Smooth muscle cell of the coronary artery (primary cell): Measurements from ENCODE around the gene CCL8. TPM values are rescaled to one million over a fixed set of nuclear protein-coding genes. Genes with fewer than 3 reads are reported as not detected.

Experiments used
- total RNA-seq: library from RNA; depleted of rRNA; stranded (reverse); fragments of >200 nt; gene quantifications from 2 replicates; pipeline ENCODE4 v1.2.3, GENCODE V29; 2014; ENCODE audit warnings: low replicate concordance

CCL8 gene
- 1.2 TPM in 1 of 2 replicates, not detected in the other for total RNA-seq

DNA sequence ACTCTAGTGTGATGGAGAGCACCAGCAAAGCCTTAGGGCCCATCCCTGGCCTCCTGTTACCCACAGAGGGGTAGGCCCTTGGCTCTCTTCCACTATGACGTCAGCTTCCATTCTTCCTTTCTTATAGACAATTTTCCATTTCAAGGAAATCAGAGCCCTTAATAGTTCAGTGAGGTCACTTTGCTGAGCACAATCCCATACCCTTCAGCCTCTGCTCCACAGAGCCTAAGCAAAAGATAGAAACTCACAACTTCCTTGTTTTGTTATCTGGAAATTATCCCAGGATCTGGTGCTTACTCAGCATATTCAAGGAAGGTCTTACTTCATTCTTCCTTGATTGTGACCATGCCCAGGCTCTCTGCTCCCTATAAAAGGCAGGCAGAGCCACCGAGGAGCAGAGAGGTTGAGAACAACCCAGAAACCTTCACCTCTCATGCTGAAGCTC lies at the start of gene CCL8:
Gene CCL8, plus strand, starts transcription at position 397 of the 445 bp plus-strand sequence. CDS start 67 bp downstream, outside the sequence.

DNA sequence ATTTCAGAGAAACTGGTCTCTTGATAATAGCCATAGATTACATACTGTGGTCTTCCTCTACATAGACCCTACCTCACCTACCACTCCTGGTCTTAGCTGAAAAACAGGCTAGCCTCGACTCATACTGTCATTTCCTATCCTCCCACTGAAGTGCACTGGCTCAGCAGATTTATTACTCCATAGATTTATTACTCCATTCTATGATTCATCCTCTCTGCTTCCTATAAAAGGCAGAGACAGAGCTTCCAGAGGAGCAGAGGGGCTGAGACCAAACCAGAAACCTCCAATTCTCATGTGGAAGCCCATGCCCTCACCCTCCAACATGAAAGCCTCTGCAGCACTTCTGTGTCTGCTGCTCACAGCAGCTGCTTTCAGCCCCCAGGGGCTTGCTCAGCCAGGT lies 49.3 kb upstream of the CCL8 start, which contains the start of gene CCL7:
Gene CCL7, plus strand, starts transcription at position 253 of the 400 bp plus-strand sequence. Its CDS starts 70 bp downstream, at position 323.

GRCh38 chr17:34285286-34285792 lies 33.9 kb upstream of the CCL8 start, which contains the start of gene CCL11:
Gene CCL11 (plus strand): TSS chr17:34285742. CDS start chr17:34285809, 67 bp downstream.

GRCh38 chr17:34356194-34356593 lies 37.0 kb downstream of the CCL8 start, which contains the start of gene CCL13:
Gene CCL13 (plus strand): TSS chr17:34356480. CDS start chr17:34356527, 47 bp downstream.

GRCh38 chr17:34363183-34363661 lies 44.0 kb downstream of the CCL8 start, which contains the start of gene CCL1:
Gene CCL1 (minus strand): TSS chr17:34363233. CDS start chr17:34363161, 72 bp downstream.

Other genes starting within 250 kb of the CCL8 start
- gene CCL2, start 64.2 kb upstream of the CCL8 start, total RNA-seq: 17.9 and 393 TPM in 2 replicates
- 0.70 TPM in 1 of 2 replicates, not detected in the other for gene CCL7, start 49.2 kb upstream of the CCL8 start, total RNA-seq
- 0.15 TPM in 1 of 2 replicates, not detected in the other for gene CCL11, start 33.7 kb upstream of the CCL8 start, total RNA-seq
- 2.0 TPM in 1 of 2 replicates, not detected in the other for gene CCL13, start 37.0 kb downstream of the CCL8 start, total RNA-seq
- gene CCL1, start 43.8 kb downstream of the CCL8 start, total RNA-seq: not detected in 2 replicates